Gastroesophageal sphincter (tissue), 4 donors: ENCODE measurements around the gene SLC26A6. TPM values are rescaled to one million over a fixed set of nuclear protein-coding genes. Genes with fewer than 3 reads are reported as not detected.

Experiments
- ATAC-seq: fragments of 150-250 bp; one replicate; pipeline ENCODE4 v1.9.1; 2016; ENCODE audit warnings: mild to moderate bottlenecking, moderate library complexity
- H3K27ac ChIP-seq, 4 donors: fragments of 200-600 bp; sonication (generic) in 3 of 4; 1 replicate in 3 of 4; 2 replicates in 1 of 4; pipeline ENCODE4 v1.5.1; 2016 to 2019
- H3K27me3 ChIP-seq: fragments of 200-600 bp; sonication (generic); one replicate; pipeline ENCODE4 v1.5.1; 2019
- H3K36me3 ChIP-seq, 2 donors: fragments of 200-600 bp; sonication (generic); one replicate each; pipeline ENCODE4 v1.5.1; 2019; ENCODE audit warnings: control low read depth in 1 of 2
- H3K4me1 ChIP-seq, 3 donors: fragments of 200-600 bp; sonication (generic); 1 replicate in 2 of 3; 2 replicates in 1 of 3; pipeline ENCODE4 v1.5.1; 2016 to 2019; ENCODE audit warnings: control low read depth in 2 of 3
- H3K4me3 ChIP-seq, 2 donors: fragments of 200-600 bp; sonication (generic); one replicate each; pipeline ENCODE4 v1.5.1; 2019; ENCODE audit warnings: mild to moderate bottlenecking in 1 of 2, moderate library complexity in 1 of 2
- H3K9me3 ChIP-seq, 3 donors: fragments of 200-600 bp; sonication (generic); one replicate each; pipeline ENCODE4 v1.5.1; 2017 to 2019; ENCODE audit warnings: control low read depth in 2 of 3
- EP300 ChIP-seq: sonication (generic); formaldehyde crosslinking; IDR thresholded peaks from one replicate; pipeline ENCODE4 v1.6.1; 2017; ENCODE audit warnings: antibody characterized with exemption, mild to moderate bottlenecking
- POLR2A ChIP-seq, 2 donors: fragments of 450-650 bp; IDR thresholded peaks; one replicate each; pipeline ENCODE4 v1.6.1; 2017; ENCODE audit warnings: antibody characterized with exemption in 2 of 2, mild to moderate bottlenecking in 2 of 2, moderate library complexity in 1 of 2
- POLR2AphosphoS5 ChIP-seq: sonication (generic); formaldehyde crosslinking; IDR thresholded peaks from one replicate; pipeline ENCODE4 v1.6.1; 2017; ENCODE audit warnings: antibody characterized with exemption
- WGBS, 2 donors: methylation state at CpG; one replicate each; pipeline ENCODE4 v1.1.5; 2018; ENCODE audit warnings: low coverage in 1 of 2; 5-methylcytosine and 5-hydroxymethylcytosine counted together
- small RNA-seq, 4 donors: library from RNA; depleted of rRNA; stranded (forward); fragments of <200 nt; gene quantifications; one replicate each; pipeline ENCODE3, GENCODE V24; 2016
- total RNA-seq, 4 donors: library from RNA; depleted of rRNA; stranded (reverse); fragments of >200 nt; gene quantifications; one replicate each; pipeline ENCODE4 v1.1.0, GENCODE V29; 2016
- TF ChIP-seq, protein P1 (sequence below), 4 experiments: fragments of 200-600 bp in 2 of 4; fragments of 450-650 bp in 2 of 4; sonication (generic) in 1 of 4; IDR thresholded peaks; one replicate each; pipeline ENCODE4 v1.5.1; 2017 to 2019; ENCODE audit warnings: antibody characterized with exemption in 4 of 4, mild to moderate bottlenecking in 2 of 4, moderate library complexity in 2 of 4

SLC26A6 gene
- total RNA-seq, 4 donors from 2014 or later: 7.4 to 21.8 (median 10.7) TPM

DNA sequence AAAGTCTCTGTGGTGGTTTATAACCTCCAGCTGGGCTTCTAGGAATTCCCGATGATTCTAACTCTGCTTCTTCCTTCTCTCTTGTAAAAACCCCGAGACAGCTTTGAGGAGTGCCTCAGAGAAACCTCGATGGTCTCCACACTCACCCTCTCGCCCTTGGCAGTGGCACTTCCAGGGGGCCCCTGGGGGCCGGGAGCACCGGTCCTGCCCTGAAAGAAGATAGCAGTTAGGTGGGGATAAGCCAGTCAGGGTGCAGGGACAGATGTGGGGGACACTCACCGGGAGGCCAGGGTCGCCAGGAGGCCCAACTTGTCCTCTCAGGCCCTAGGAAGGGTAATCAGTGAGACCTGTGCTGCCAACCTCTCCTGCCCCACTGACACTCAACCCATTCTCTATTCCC is 49.9 kb downstream of the SLC26A6 start:
- no peak overlapping the region for H3K27ac ChIP-seq
- WGBS, 2 donors: 86% methylated on average over 1 of the region's 8 CpGs; no CpG with 5 or more reads in 1 of the 2 donors
- no peaks in the 10 kb centered on the region for H3K4me1 ChIP-seq
- H3K4me3 ChIP-seq: no peak overlapping the region
- TF ChIP-seq POLR2A (IDR thresholded peaks at IDR 0.05) (no peak), EP300 (no peak), POLR2AphosphoS5 (no peak)
- TF ChIP-seq, protein P1, sequence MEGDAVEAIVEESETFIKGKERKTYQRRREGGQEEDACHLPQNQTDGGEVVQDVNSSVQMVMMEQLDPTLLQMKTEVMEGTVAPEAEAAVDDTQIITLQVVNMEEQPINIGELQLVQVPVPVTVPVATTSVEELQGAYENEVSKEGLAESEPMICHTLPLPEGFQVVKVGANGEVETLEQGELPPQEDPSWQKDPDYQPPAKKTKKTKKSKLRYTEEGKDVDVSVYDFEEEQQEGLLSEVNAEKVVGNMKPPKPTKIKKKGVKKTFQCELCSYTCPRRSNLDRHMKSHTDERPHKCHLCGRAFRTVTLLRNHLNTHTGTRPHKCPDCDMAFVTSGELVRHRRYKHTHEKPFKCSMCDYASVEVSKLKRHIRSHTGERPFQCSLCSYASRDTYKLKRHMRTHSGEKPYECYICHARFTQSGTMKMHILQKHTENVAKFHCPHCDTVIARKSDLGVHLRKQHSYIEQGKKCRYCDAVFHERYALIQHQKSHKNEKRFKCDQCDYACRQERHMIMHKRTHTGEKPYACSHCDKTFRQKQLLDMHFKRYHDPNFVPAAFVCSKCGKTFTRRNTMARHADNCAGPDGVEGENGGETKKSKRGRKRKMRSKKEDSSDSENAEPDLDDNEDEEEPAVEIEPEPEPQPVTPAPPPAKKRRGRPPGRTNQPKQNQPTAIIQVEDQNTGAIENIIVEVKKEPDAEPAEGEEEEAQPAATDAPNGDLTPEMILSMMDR (IDR thresholded peaks at IDR 0.05): no peak
- H3K9me3 ChIP-seq: no peaks in the 10 kb centered on the region
- ATAC-seq: no peak
- H3K36me3 ChIP-seq: no peaks in the 10 kb centered on the region
- no peaks in the 10 kb centered on the region for H3K27me3 ChIP-seq

- WGBS, 2 donors: no CpG with 5 or more reads among the region's 9 CpGs
- Histone ChIP-seq H3K27ac (no peak overlapping the region), H3K4me1 (no peaks in the 10 kb centered on the region), H3K4me3 (no peak overlapping the region), H3K36me3 (no peaks in the 10 kb centered on the region), H3K9me3 (no peaks in the 10 kb centered on the region), H3K27me3 (no peaks in the 10 kb centered on the region)
- no peak for ATAC-seq
- TF ChIP-seq, protein P1 (IDR thresholded peaks at IDR 0.05): no peak
- TF ChIP-seq POLR2AphosphoS5: no peak
- no peak for TF ChIP-seq EP300
- TF ChIP-seq POLR2A (IDR thresholded peaks at IDR 0.05): no peak
Observed at GRCh38 chr3:48584836-48585235, 50.4 kb downstream of the SLC26A6 start.

GRCh38 chr3:48581621-48582481 is 53.4 kb downstream of the SLC26A6 start:
- no peaks in the 10 kb centered on the region for H3K4me1 ChIP-seq
- TF ChIP-seq EP300 (no peak), POLR2AphosphoS5 (no peak), POLR2A (IDR thresholded peaks at IDR 0.05) (no peak)
- TF ChIP-seq, protein P1 (IDR thresholded peaks at IDR 0.05): no peak
- ATAC-seq: no peak
- H3K27me3 ChIP-seq: no peaks in the 10 kb centered on the region
- no peak overlapping the region for H3K27ac ChIP-seq
- no peak overlapping the region for H3K4me3 ChIP-seq
- WGBS, 2 donors: 74 to 94% methylated on average over 3 of the region's 14 CpGs
- no peaks in the 10 kb centered on the region for H3K9me3 ChIP-seq
- H3K36me3 ChIP-seq: no peaks in the 10 kb centered on the region

DNA sequence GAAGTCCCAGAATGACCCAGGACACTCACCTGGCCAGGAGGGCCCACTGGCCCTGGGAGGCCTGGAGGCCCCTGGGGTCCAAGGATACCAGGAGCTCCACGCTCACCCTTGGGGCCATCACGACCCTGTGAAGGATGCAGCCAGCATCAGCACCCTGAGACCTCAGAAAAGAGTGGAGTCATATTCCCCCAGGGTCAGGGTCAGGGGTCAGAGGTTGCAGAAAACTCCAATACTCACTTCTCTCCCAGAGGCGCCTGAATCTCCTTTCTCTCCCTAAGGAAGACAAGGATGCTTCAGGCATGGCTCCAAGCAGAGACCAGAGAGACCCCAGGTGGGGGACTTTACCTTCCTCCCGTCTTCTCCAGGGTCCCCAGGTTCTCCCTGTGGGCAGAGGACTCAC is 58.6 kb downstream of the SLC26A6 start:
- no peaks in the 10 kb centered on the region for H3K27me3 ChIP-seq
- no peak overlapping the region for H3K4me3 ChIP-seq
- TF ChIP-seq, protein P1 (IDR thresholded peaks at IDR 0.05): no peak
- no peak for TF ChIP-seq EP300
- no peak for TF ChIP-seq POLR2A (IDR thresholded peaks at IDR 0.05)
- no peak for ATAC-seq
- no peaks in the 10 kb centered on the region for H3K9me3 ChIP-seq
- no peaks in the 10 kb centered on the region for H3K36me3 ChIP-seq
- H3K27ac ChIP-seq: no peak overlapping the region
- 89 to 92% methylated on average over 2 of the region's 4 CpGs for WGBS, 2 donors
- H3K4me1 ChIP-seq: no peaks in the 10 kb centered on the region

Small RNA genes within 50 kb of the gene (small RNA-seq; reads per million reads assigned to genes)
- 0 reads per million in 4 donors for gene AC141002.1

Other genes starting within 250 kb of the SLC26A6 start
- gene PLXNB1, start 205.4 kb downstream of the SLC26A6 start, total RNA-seq: 100 to 1,000 TPM; 125 to 186 (median 147) TPM
- 10 to 100 TPM; 10.2 to 32.6 (median 26.3) TPM for gene CCDC51, start 195.3 kb downstream of the SLC26A6 start, total RNA-seq
- 100 to 1,000 TPM; 200 to 329 (median 260) TPM for gene TMA7, start 195.2 kb downstream of the SLC26A6 start, total RNA-seq
- 1 to 10 TPM; 3.0 to 6.8 (median 5.2) TPM for gene ATRIP, start 188.7 kb downstream of the SLC26A6 start, total RNA-seq
- 100 to 1,000 TPM in 3 of 4 donors, 10 to 100 TPM in 1; 98.2 to 191 (median 122) TPM for gene SHISA5, start 131.3 kb downstream of the SLC26A6 start, total RNA-seq
- 1 to 10 TPM; 1.8 to 2.9 (median 2.4) TPM for gene PFKFB4, start 78.7 kb downstream of the SLC26A6 start, total RNA-seq
- gene UCN2, start 71.7 kb downstream of the SLC26A6 start, total RNA-seq: under 1 TPM in 1 of 4 donors, not detected in 3; 0.19 TPM
- 1 to 10 TPM; 1.7 to 3.9 (median 1.9) TPM for gene COL7A1, start 40.1 kb downstream of the SLC26A6 start, total RNA-seq
- 100 to 1,000 TPM; 195 to 346 (median 302) TPM for gene UQCRC1, start 25.8 kb downstream of the SLC26A6 start, total RNA-seq
- gene TMEM89, start 13.7 kb downstream of the SLC26A6 start, total RNA-seq: not detected
- gene CELSR3, start 27.4 kb upstream of the SLC26A6 start, total RNA-seq: 1 to 10 TPM in 1 of 4 donors, under 1 TPM in 3; 0.40 to 1.0 (median 0.66) TPM
- 10 to 100 TPM; 19.0 to 32.5 (median 21.1) TPM for gene NCKIPSD, start 50.5 kb upstream of the SLC26A6 start, total RNA-seq
- 10 to 100 TPM; 44.5 to 52.8 (median 48.1) TPM for gene IP6K2, start 81.8 kb upstream of the SLC26A6 start, total RNA-seq
- gene PRKAR2A, start 212.4 kb upstream of the SLC26A6 start, total RNA-seq: 10 to 100 TPM; 33.7 to 45.0 (median 44.0) TPM